NCI-H82 (cell line): ENCODE results near the gene ZNF212.
A peak's percentile ranks its signal among the peaks of the same experiment; 100 is the strongest.
"Not testable (repeated sequence)": the region's sequence is repeated elsewhere in the genome, so short reads cannot be mapped to it uniquely, and the experiment has no call there.

Experiments
- DNase-seq: peaks from one replicate; lab custom pipeline; 2025; lab: John Stamatoyannopoulos, UW

ZNF212 gene

GRCh38 chr7:149218469-149219420 is 20.7 kb upstream of the ZNF212 start:
- DNase-seq = no peak

DNA sequence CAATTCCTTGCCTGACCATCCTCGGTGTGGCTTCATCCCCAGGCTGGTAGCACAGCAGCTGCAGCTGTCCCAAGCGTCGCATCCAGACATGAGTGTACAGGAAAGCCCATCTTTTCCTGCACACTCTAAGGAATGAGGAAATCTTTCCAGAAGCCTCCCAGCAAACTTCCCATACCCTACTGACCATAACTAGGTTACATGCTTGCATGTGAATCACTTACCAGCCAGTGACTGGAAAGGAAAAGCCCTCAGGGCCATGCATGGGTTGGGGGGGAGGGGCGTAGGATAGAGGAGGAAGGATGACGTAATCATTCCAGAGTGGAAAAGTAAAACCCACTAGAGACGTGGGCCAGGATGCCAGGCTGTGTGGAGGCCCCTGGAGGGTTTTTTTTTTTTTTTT is 18.9 kb upstream of the ZNF212 start:
- no peak for DNase-seq

GRCh38 chr7:149223176-149223575 is 16.3 kb upstream of the ZNF212 start:
- DNase-seq = no peak

GRCh38 chr7:149223761-149224160 is 15.7 kb upstream of the ZNF212 start:
- DNase-seq = no peak

DNA sequence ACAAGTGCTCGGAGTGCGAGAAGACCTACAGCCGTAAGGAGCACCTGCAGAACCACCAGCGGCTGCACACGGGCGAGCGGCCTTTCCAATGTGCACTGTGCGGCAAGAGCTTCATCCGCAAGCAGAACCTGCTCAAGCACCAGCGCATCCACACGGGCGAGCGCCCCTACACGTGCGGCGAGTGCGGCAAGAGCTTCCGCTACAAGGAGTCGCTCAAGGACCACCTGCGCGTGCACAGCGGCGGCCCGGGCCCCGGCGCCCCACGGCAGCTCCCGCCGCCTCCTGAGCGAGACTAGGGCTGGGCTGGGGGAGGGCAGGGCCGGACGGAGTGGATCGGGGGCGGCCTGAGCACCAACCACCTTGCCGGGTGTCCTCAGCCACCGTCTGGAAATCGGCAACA is 15.1 kb upstream of the ZNF212 start:
- DNase-seq = no peak

GRCh38 chr7:149225106-149225505 is 14.3 kb upstream of the ZNF212 start:
- no peak for DNase-seq

- no peak for DNase-seq
These were observed 13.8 kb upstream of the ZNF212 start for GRCh38 chr7:149225656-149226055.

- DNase-seq = not testable (repeated sequence)
These were observed 13.1 kb upstream of the ZNF212 start for GRCh38 chr7:149226366-149226765.

GRCh38 chr7:149226840-149227494 is 12.5 kb upstream of the ZNF212 start:
- DNase-seq = no peak

DNA sequence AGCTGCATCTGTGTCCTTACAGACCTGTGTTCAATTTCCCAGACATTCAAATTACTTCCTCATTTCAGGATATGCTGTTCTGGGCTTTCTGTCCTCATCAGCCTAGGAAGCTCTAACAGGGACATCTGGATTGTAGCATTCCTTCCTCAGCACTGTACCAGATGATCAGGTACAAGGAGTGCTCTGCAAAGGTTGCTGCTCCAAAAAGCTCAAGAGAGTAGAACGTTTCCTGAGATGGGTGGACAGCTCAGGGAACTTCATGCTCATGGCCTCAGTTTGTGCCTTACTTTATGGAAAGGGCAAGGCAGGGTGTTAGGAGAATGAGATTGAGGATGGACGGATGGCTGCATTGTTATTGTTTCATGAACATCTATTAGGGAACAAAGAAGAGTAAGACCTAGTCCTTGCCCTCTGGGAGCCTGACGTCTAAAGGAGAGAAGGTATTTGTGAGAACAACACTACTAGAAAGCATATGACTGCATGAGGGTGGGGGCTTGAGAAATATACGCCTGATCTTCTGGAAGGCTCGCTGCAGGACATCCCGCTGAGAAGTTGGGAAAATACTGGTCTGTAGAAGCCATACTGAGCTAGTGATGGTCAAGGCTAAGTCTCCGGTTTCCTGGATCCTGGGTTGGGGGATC is 10.5 kb upstream of the ZNF212 start:
- DNase-seq = peak; percentile 26

- peak; percentile 28 for DNase-seq
These were observed 9.9 kb upstream of the ZNF212 start for GRCh38 chr7:149229526-149229925.

DNA sequence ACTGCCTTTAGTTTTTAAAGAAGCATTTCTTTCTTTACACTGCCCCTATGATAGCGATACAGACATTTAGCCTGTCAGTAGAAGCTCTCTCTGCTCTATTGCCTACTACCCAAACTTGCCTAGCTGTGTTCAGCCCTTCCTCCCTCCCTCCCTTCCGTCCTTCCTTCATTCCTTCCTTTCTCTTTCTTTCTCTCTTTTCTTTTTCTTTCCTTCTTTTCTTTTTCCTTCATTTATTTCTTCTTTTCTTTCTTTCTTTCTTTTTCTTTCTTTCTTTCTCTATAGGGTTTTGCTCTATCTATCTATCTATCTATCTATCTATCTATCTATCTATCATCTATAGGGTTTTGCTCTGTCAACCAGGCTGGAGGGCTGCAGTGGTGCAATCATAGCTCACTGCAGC is 7.1 kb upstream of the ZNF212 start:
- no peak for DNase-seq

- not testable (repeated sequence) for DNase-seq
These were observed 5.7 kb upstream of the ZNF212 start for GRCh38 chr7:149233655-149234204.

DNA sequence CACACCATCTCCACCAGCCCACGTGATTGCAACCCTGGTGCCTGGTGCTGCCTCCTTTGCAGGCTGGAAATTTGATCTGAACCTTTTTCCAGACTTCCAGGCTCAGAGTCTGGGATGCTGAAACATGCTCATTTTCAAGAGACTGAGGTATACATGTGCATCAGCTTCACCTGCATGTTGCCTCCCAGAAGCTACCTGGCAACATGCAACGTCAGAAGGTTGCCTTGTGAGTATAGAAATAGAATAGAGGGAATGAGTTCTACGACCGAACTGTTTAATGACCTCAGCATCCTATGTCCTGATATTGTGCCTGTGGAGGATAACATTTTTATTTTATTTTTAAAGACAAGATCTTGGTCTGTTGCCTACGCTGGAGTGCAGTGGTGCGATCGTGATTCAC is 1.9 kb upstream of the ZNF212 start:
- no peak for DNase-seq

DNA sequence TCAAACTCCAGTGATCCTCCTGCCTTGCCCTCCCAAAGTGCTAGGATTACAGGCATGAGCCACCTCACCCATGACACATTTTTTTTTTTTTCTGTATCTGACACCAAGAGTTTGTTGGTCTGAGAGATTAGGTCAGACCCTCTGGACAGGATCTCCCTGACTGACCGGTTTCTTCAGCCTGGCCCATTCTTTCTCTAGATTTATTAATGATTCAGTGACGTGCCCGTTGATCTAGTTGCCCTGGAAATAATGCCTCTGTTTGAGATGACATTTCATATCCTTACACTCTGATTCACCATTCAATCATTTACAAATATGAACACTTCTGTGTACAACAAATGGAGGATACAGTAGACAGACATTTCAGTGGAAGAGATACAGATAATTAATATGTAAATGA is 1.4 kb upstream of the ZNF212 start:
- DNase-seq = no peak

- no peak for DNase-seq
These were observed 1.2 kb downstream of the ZNF212 start for GRCh38 chr7:149240637-149241036.

- DNase-seq = no peak
These were observed 2.2 kb downstream of the ZNF212 start for GRCh38 chr7:149241696-149242095.

DNA sequence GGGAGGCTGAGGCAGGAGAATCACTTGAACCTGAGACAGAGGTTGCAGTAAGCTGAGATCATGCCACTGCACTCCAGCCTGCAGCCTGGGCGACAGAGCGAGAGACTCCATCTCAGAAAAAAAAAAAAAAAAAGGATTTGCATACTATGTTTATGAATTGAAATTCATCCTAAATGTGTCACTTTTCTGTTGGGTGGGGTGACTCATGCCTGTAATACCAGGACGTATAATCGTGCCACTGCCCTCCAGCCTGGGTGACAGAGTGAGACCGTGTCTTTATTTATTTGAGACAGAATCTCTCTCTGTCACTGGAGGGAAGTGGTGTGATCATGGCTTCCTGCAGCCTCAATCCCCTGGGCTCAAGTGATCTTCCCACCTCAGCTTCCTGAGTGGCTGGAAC is 5.8 kb downstream of the ZNF212 start:
- no peak for DNase-seq

GRCh38 chr7:149245744-149246143 is 6.3 kb downstream of the ZNF212 start:
- no peak for DNase-seq

- DNase-seq = no peak
These were observed 9.3 kb downstream of the ZNF212 start for GRCh38 chr7:149248777-149249176.

DNA sequence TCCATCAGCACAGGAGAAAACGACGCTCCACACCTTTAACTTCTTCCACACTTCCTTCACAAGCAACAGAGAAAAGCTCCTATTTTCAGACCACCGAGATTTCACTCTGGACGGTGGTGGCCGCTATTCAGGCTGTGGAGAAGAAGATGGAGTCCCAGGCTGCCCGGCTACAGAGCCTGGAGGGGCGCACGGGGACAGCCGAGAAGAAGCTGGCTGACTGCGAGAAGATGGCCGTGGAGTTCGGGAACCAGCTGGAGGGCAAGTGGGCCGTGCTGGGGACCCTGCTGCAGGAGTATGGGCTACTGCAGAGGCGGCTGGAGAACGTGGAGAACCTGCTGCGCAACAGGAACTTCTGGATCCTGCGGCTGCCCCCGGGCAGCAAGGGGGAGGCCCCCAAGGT is 10.7 kb downstream of the ZNF212 start:
- DNase-seq = not testable (repeated sequence)

DNA sequence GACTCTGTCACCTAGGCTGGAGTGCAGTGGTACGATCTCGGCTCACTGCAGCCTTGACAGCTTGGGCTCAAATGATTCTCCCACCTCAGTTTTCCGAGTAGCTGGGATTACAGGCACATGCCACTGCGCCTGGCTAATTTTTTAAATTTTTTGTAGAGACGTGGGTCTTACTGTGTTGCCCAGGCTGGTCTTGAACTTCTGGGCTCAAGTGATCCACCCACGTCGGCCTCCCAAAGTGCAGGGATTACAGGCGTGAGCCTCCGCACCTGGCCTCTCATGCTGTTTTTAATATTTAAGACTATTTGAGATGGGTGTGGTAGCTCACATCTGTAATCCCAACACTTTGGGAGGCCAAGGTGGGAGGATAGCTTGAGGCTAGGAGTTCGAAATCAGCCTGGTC is 12.1 kb downstream of the ZNF212 start:
- DNase-seq = not testable (repeated sequence)

DNA sequence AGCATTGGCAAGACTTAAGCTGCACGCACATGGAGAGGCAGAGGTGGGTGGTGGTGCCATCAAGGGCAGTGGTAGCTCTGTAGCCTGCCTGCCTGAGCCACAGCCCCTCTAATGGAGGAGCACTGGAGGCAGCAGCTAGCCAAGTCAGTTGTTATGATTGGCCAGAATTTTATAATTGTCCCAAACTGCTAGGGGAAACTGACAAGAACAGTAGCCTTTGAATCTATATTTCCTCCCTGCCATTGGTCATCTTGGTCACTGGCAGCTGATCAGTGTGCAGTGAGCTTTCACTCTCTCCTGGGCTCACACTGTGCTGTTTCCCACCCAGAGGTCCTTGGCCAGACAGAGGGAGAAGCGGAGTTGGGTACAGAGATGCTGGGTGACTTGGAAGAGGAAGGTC is 12.9 kb downstream of the ZNF212 start:
- no peak for DNase-seq
